Amniotic epithelial cell (primary cell): Measurements from ENCODE around the gene MAGI2.

Experiments
- DNase-seq: peaks from one replicate; pipeline ENCODE4 v3.0.0-alpha.2; 2010; ENCODE audit warnings: low read depth

The MAGI2 gene

DNA sequence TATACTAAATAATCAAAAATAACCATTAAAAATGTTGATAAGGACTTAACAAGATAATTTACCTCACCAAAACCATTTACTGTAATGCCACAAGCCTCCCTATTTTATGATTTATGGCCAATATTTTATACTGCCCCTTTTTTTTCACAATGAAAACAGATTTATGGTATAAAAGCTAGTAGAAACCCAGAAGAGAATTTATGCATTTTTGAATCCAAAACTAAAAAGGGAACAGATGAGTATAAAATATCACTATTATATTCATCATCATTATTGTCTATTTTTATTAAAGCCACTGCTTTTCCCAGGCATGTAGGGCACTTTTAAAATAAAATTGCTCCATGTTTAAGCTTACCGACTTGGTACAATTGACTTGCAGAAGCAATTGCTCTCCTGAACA, 1229.9 kb downstream of the MAGI2 start:
- DNase-seq, result no peak

DNA sequence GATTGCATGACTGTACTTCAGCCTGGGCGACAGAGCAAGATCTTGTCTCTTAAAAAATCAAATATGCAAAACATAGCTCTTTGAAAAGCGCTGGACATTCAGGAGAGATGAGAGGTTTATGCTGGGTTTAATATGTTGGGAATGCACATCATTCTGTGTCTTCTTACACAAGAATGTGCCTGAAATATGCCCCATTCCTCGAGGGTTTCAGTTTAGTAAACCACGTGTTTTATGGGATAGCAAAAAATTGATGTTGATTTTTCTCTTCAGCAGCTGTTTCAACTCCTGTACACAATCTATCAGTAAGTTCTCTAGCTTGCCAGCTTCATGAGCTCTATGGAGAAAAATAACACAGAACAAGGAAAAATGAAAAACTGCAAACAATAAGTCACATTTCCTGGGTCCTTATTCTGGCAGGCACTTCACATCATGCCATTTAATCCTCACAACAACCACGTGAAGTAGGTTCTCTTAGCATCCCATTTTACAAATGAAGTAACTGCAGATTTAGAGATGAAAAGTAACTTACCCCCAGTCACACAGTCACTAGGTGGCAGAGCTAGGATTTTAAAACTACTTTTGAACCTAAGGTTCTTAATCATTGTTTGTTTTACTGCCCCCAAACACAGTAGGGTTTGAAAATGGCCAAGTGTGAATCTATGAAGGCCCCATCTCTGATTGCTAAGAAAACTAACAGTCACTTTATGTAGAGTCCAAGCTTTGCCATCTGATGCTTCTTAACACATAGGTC, 1231.3 kb downstream of the MAGI2 start:
- DNase-seq, result peak; percentile 20

DNA sequence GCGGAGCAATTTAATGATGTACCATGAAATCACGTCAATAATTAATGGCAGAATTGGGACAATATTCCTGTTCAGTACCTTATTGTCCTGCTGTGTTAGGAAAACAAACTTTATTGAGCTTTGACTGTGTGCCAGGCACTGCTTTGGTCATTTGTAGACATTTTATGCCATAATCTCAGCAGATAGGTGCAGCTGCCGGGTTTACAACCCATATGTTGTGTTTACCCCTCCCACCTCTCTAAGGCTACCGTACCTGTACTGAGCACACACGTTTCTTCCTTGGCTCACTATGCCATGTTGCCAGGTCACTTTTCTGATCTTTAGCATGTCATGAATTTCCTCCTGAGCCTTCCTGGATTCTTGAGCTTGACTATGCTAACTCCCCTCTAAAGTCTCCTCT, 1232.7 kb downstream of the MAGI2 start:
- no peak for DNase-seq

DNA sequence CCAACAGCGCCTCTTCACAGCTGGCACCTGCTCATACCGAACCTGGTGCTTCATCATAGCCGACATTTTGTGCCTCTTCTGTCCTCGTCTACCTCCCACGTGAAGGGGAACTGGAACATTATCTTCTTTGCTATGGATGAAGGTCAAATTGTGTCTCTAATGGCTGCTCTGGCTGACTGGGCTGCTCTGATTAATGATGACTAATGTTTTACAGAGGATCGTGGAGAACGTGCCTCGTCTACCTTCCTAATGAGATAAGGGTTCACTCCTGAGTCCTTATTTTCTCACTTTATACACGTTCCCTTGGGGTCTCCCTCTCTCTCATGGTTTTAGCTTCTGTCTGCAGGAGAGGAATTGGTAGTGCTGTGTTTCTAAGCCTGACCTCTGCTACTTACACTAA, 1234.6 kb downstream of the MAGI2 start:
- DNase-seq, result no peak

DNA sequence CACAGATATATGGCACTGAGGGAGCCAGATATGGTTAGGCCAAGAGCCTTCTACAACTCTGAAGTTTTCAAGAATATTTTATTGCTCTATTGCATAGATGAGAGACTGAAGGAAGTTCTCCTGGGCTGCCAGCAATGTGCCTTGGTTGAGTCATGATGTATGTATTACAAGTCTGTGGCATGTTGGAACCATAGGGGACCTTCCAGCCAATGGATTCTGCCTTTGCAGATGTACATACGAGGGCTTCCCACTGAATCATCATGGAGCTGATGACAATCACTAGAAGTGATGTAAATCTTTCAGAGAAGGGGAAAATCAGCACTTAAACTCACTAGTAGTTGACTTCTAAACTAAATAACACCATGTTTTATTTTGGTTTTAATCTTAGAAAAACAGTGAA, 1235.4 kb downstream of the MAGI2 start:
- no peak for DNase-seq

DNA sequence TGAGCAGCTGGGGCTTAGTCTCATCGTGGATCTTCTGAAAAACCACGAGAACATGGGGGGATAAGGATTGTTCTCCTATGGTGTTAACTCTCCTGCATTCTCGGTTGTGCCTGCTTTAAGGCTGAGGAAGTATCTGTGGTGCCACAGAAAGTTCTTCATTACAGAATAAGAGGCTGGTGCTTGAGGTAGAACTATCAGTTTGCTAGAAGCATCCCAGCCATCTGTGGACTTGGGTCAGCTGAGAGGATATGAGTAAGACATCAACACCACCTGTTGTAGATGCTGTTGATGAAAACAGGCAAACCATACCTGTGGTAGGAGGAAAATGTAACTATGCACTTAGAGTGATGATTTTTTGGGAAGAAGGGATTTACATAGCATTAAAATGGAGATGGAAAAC, 1238.3 kb downstream of the MAGI2 start:
- no peak for DNase-seq

DNA sequence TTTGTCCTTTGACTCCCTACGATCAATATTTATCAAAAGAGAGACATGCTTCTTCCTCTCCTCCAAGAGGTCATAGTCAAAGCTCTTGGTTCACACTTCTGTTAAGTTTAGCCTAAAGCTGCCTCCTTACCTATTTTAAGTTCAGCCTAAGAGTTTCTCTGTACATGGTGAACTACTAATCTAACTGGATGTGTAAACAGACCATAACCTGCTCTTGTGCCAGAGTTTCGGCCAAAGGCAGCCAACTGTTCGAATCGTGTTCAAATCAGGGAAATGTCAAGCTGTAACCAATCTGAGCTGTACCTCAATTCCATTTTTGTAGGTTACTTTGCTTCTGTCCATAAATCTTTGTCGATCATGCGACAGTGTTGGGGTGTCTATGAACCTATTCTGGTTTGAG, 1240.1 kb downstream of the MAGI2 start:
- DNase-seq, result no peak

DNA sequence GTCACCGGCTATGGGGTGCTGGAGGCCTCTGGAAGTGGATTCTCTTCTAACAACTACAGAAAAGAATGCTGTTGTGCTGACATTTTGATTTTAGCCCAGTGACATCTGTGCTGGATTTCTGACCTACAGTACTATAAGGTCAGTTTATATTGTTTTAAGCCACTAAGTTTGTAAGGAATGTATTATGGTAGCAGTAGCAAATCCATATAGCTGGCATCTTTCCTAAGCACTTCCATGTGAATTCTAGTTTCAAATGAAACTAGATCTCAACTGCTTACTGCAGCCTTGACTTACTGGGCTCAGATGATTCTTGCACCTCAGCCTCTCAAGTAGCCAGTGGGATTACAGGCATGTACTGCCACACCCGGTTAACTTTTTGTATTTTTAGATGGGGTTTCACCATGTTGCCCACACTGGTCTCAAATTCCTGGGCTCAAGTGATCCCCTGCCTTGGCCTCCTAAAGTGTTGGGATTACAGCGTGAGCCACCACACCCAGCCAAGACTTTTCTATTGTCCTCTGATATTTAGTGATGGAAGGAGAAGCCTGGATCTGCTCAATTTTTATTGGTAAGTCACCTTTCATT, 1240.9 kb downstream of the MAGI2 start:
- DNase-seq, result no peak

DNA sequence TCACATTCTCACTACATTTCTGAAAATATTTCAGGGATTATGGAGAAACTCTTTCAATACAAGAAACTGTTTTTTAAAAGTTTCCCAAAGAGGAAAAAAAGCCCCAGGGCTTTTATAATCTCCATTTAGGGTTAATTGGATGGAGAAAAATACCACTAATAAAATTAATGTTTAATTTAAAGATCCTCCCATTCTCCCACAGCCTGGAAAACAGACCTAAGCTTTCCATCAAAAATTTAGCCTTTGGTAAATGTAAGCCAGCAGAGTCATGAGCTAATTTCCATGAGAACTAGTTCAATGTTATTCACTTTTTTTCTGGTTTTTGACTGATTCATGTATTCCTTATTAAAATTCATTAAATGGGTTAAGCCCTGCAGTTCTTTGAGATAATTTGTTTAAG, 1246.2 kb downstream of the MAGI2 start:
- DNase-seq, result no peak

DNA sequence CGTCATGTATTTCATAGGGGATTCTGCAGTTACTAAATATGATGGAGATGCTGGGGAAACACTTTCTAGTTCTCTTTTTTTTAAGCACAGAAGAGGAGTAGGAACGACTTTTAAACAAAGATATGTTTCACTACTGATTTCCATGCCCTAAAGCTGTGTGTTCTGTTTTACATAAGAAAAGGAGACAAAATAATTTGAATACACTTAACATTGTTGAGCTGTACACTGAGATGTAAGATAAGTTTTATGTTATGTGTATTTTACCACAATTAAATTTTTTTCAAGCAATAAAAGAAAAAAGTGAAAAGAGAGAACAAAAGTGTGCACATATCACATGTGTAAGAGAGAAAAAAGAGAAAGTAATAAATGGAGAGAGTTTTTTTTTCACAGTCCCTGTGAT, 1246.7 kb downstream of the MAGI2 start:
- no peak for DNase-seq

DNA sequence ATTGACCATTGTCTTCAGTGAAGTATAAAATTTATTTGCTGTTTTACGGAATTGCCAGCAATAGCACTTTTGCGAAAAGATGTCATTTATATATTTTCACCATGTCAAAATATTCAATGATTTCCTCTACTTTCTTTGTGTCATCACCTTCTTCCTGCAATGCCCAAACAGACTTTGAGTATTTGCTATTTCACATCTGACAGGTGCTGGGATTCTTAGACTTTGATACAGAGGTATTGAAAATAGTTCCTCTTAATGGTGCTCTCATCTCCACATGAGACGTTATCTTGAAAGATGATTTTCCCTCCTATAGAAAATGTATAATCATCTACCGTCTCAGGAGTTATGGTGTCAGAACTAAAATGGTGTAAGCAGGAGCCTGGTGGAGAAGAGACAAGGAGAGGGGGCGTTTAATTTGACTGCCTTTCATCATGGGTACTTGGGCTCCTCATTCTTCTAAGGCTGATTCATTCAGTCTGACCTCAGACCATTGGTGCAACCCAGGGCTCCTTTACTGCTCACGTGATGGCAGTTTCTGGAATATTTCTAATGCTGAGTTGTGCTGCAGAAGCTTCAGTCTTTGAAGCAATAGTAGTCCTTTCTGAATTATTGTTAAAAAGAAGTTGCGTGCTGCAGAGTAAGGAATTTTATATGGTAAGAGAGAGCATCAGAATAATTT, 1250.3 kb downstream of the MAGI2 start:
- peak; percentile 58 for DNase-seq

DNA sequence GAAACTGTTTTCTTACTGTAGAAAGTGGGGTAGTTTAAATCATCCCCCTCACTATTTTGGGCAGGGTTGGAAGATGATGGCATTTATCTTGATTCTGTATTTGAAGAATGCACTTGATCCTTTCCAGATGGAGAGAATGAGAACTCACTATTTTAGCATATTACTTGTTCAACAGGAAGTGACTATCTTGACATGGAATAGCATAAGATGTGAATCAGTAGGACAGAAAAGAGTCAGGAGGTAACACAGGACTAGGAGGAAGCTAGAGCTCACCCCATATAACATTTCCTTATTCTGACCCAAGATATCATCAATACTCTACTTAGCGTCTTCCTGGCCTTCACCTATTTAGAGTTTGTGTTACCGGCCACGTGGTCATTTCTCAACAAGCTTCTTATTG, 1254.7 kb downstream of the MAGI2 start:
- DNase-seq, result no peak

DNA sequence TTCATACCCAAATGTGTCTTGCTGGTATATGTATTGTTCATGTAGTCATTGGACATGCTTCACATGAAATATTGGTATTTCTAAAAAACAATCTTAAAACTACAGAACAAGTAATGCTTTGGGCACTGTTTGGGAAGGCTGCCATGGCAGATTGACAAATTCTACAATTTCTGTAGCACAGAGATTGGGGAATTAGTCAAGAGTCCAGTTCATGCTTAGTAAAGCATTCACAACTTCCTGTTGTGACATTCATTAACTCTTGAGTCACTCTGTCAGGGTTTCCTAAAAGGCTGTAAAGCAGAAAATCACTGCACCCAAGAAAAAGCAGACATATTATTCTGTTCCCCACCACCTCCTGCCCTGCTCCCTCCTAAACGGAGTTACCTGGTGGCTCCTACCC, 1256.0 kb downstream of the MAGI2 start:
- peak; percentile 44 for DNase-seq

DNA sequence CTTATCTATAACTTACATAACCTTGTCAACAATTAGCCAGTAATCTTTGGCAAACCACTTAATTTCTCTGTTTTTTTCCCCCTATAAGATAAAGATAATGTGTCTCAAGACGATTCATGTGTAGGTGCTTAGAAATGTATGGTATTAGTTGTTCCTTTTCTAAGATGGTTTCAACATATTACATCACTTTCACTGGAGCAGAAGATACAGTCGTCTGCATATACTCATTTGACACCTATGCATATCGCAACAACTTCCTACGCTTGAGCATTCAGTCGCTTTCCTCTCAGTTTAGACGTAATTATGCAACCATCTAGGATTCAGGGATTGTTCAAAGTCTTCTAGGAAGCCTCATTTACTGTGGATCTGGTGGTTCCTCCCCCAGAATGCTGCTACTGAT, 1258.2 kb downstream of the MAGI2 start:
- DNase-seq, result no peak

DNA sequence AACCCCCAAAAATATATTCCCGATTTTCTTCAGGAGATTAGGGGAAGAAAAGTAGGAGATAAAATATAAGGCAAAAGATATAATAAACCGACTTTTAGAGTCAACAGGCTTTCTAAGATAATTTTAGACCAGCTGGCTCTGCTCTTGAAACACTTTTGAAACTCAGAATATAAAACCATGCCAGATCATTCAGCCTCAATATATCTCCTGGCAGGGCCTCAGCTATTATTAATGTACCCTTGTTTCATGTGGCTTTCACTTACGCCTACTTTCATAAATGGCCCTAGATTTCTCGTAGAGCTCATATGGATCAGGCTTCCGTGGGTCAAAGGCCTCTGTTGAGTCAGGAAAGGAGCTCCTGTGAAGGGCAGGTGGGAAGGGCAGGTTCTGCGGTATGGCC, 1258.9 kb downstream of the MAGI2 start:
- no peak for DNase-seq

DNA sequence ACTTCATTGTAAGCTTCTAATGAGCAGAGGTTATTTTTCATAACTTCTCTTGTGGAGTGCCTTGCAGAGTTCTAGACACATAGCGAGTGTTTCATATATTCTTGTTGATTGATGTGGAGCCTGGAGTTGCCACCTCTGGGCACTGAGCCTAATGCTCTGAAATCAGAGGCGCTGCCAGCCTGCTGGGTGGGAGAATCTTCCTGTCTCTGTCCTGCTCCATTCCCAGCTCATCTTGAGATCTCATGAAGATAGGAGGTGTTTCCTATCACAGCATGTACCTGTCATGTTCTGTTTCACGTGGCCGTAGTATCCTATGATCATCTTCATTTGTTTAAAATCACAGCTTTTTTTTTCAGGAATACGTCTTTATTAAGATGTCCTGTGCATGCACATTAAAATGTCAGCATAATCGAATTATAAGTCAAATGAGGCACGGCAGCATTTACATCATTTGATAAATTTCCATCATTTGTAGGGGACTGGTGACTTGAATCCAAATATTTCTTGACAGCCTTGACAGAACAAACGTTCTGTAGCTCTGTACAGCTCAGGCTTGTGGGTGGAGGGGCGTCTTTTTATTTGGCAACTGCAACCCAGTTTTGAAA, 1261.9 kb downstream of the MAGI2 start:
- DNase-seq, result no peak

DNA sequence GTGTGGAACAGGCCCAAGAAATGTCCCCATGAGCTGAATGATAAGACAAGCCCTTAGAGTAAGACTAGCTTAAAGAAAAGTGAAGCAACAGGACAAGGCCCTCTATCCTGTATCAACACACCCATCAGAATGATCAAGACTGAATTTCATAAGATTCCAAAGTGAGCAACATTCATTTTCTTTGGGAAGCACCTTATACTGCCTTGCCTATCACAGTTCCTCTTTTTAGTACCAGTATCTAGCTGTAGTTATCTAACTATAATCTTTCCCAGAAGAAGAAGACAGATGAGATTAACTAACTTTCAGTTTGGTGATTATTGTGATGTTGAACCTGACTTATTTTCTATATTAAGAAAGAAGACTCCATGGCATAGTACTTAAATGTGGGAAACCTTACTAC, 1263.7 kb downstream of the MAGI2 start:
- DNase-seq, result no peak

DNA sequence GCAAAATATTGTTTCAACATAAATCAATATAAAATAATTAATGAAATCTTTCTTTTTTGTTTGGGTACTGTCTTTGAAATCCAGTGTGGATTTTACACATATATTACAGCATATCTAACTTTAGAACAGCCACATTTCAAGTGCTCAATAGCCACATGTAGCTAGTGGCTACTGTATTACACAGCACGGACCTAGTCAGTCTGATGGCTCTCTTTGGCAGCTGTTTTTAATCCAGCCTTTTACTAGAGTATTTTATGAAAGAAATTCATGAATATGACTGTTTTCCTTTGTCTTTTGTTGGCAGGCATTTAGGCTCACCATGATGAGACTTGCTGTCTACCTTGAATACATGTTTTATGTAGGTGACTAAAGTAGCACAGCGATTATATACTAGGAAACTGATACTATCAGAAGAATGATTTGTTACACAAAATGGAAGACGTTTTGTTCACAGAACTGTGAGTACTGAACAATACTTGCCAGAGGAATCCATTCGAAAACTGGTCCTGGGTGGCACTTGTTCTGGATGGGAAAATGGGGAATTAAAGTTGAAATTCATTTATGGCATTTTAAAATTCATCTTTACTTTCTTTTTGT, 1268.2 kb downstream of the MAGI2 start:
- no peak for DNase-seq

DNA sequence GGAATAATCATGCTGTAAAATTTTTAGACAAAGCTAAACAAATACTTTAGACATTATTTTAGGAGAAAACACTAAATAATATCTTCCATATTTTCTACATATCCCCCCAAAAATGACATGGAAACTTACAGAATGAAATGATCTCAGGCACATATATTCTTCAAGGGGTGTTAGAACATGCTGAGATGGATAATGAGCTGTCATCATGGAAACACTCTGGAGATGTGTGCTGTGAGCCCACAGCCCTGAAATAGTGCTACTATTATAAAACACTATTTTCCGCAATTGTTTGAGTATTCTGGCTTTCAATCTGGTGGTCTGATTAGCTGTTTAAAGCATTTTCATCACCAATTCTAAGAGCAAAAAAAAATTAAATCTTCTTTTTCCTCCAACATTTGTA, 1269.2 kb downstream of the MAGI2 start:
- no peak for DNase-seq

DNA sequence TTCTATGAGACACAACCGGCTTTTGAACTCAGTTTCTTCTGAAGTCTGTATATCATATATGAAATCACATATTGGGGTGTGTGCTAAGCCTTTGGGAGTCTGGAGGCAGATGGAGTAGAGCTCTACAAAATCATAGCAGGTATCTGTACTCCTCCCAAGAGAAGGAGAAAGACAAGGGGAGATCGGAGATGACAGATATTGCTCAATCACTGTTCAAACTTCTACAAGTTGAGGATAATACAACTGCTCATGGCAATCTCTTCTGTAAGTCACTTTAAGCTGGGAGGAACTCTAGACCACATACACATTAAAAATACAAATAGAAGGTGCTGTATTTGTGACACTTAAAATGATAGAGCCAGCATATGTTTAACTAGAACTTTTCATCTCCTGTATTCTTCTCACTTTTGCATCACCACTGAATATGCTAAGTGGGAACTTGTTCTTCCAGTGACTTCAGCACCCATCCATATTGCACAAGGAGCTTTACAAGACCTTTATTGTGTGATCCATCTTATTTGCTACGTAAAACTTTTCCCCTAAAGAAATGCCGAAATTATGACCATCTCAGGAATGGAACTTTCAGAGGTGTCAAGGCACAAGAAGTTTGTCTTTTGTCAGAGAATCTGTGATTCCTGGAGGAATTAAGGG, 1273.5 kb downstream of the MAGI2 start:
- no peak for DNase-seq

DNA sequence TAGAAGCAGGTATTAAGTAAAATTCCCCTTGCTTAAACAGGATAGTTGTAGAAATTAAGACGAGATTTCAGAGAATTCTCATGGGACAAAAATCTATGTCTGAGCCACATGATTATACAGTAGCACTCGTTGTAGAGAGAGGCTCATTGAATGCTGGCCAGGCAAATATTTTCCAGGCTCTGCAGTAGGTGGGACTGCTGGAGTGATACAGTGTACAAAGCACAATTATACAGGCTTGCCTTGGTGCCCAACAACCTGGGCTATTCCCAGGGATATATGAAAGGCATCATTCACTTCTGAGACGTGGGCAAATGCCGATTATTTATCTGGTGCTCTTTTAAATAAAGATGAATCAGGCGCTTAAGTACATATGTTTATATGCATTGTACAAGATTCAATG, 1274.3 kb downstream of the MAGI2 start:
- DNase-seq, result no peak

DNA sequence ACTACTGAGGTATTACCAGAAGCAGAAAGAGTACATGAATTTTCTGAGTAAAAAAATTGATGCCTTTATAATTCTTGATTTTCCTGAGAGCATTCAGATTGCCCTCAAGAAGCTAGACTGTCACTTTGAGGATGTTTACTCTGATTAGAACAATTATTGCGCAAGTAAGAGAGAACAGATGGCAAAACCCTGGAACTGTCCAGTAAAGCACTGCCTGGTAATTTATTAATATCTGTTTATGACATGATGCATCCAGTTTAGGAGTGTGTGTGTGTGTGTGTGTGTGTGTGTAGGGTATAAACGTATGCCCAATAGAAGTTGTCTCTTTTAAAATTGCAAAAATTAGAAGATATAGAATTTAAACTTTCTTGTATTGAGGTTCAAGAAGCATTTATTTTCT, 1275.1 kb downstream of the MAGI2 start:
- DNase-seq, result peak; percentile 64
